ENCODE results near the gene ASCC3. TPM values are rescaled to one million over a fixed set of nuclear protein-coding genes. Genes with fewer than 3 reads are reported as not detected.

ASCC3 gene
- polyA plus RNA-seq, 3 donors = 3.4 to 7.0 (median 4.3) TPM

- WGBS, 3 donors = 40 to 79% (median 79%) methylated on average over 1 of the region's 1 CpG
- no peak overlapping the region for H3K27ac ChIP-seq (ENCODE audit: low read depth, low read length)
Observed at GRCh38 chr6:100626721-100627120, 254.4 kb downstream of the ASCC3 start.

- WGBS, 3 donors = 85 to 96% (median 91%) methylated on average over 2 of the region's 2 CpGs
- H3K27ac ChIP-seq (ENCODE audit: low read depth, low read length) = no peak overlapping the region
Observed at GRCh38 chr6:100622907-100623692, 258.0 kb downstream of the ASCC3 start.

GRCh38 chr6:100620085-100620840, 260.9 kb downstream of the ASCC3 start:
- H3K27ac ChIP-seq (ENCODE audit: low read depth, low read length) = no peak overlapping the region
- WGBS, 3 donors = 96 to 99% (median 98%) methylated on average over 3 of the region's 3 CpGs

- WGBS, 3 donors = 87 to 98% (median 90%) methylated on average over 4 of the region's 4 CpGs
- H3K27ac ChIP-seq (ENCODE audit: low read depth, low read length) = no peak overlapping the region
Observed at GRCh38 chr6:100618351-100618671, 262.8 kb downstream of the ASCC3 start.

GRCh38 chr6:100617633-100618350, 263.3 kb downstream of the ASCC3 start:
- 69 to 82% (median 78%) methylated on average over 4 of the region's 4 CpGs for WGBS, 3 donors
- no peak overlapping the region for H3K27ac ChIP-seq (ENCODE audit: low read depth, low read length)

- H3K27ac ChIP-seq (ENCODE audit: low read depth, low read length) = no peak overlapping the region
- WGBS, 3 donors = 97 to 99% (median 97%) methylated on average over 8 of the region's 8 CpGs
Observed at GRCh38 chr6:100614933-100615332, 266.2 kb downstream of the ASCC3 start.

- no peak overlapping the region for H3K27ac ChIP-seq (ENCODE audit: low read depth, low read length)
- WGBS, 3 donors = 89 to 97% (median 96%) methylated on average over 4 of the region's 4 CpGs
Observed at GRCh38 chr6:100614386-100614785, 266.7 kb downstream of the ASCC3 start.

- H3K27ac ChIP-seq (ENCODE audit: low read depth, low read length) = no peak overlapping the region
- 96 to 97% (median 97%) methylated on average over 3 of the region's 3 CpGs for WGBS, 3 donors
Observed at GRCh38 chr6:100613656-100614055, 267.5 kb downstream of the ASCC3 start.

- 70 to 95% (median 74%) methylated on average over 2 of the region's 2 CpGs for WGBS, 3 donors
- no peak overlapping the region for H3K27ac ChIP-seq (ENCODE audit: low read depth, low read length)
Observed at GRCh38 chr6:100612094-100612493, 269.0 kb downstream of the ASCC3 start.

GRCh38 chr6:100599088-100599770, 281.9 kb downstream of the ASCC3 start:
- 91 to 98% (median 93%) methylated on average over 1 of the region's 1 CpG for WGBS, 3 donors
- no peak overlapping the region for H3K27ac ChIP-seq (ENCODE audit: low read depth, low read length)

- no peak overlapping the region for H3K27ac ChIP-seq (ENCODE audit: low read depth, low read length)
Observed at GRCh38 chr6:100595456-100595855, 285.7 kb downstream of the ASCC3 start.

GRCh38 chr6:100593522-100593921, 287.6 kb downstream of the ASCC3 start:
- 42 to 49% (median 44%) methylated on average over 2 of the region's 2 CpGs for WGBS, 3 donors
- no peak overlapping the region for H3K27ac ChIP-seq (ENCODE audit: low read depth, low read length)

- WGBS, 3 donors = 55 to 70% (median 69%) methylated on average over 3 of the region's 3 CpGs
- no peak overlapping the region for H3K27ac ChIP-seq (ENCODE audit: low read depth, low read length)
Observed at GRCh38 chr6:100592929-100593328, 288.2 kb downstream of the ASCC3 start.

- 86 to 92% (median 86%) methylated on average over 4 of the region's 4 CpGs for WGBS, 3 donors
- H3K27ac ChIP-seq (ENCODE audit: low read depth, low read length) = no peak overlapping the region
Observed at GRCh38 chr6:100577425-100577824, 303.7 kb downstream of the ASCC3 start.

- H3K27ac ChIP-seq (ENCODE audit: low read depth, low read length) = no peak overlapping the region
- 89 to 94% (median 90%) methylated on average over 4 of the region's 4 CpGs for WGBS, 3 donors
Observed at GRCh38 chr6:100575921-100576320, 305.2 kb downstream of the ASCC3 start.

GRCh38 chr6:100574836-100575235, 306.3 kb downstream of the ASCC3 start:
- H3K27ac ChIP-seq (ENCODE audit: low read depth, low read length) = no peak overlapping the region
- WGBS, 3 donors = 96 to 98% (median 97%) methylated on average over 2 of the region's 2 CpGs

GRCh38 chr6:100573166-100573565, 308.0 kb downstream of the ASCC3 start:
- no peak overlapping the region for H3K27ac ChIP-seq (ENCODE audit: low read depth, low read length)

- no peak overlapping the region for H3K27ac ChIP-seq (ENCODE audit: low read depth, low read length)
- 94 to 96% (median 96%) methylated on average over 5 of the region's 5 CpGs for WGBS, 3 donors
Observed at GRCh38 chr6:100568255-100568654, 312.9 kb downstream of the ASCC3 start.

GRCh38 chr6:100566563-100566962, 314.6 kb downstream of the ASCC3 start:
- H3K27ac ChIP-seq (ENCODE audit: low read depth, low read length) = no peak overlapping the region
